HCT116 (cell line): ENCODE results near the gene HHIPL1. TPM values are rescaled to one million over a fixed set of nuclear protein-coding genes. Genes with fewer than 3 reads are reported as not detected.

ENCODE experiments used
- ATAC-seq: fragments of 200-7000 bp; cut with Tn5 transposase; 2 replicates; pipeline ENCODE4 v1.9.1; 2020; ENCODE audit warnings: mild to moderate bottlenecking, moderate library complexity
- Bru-seq: library from RNA; stranded (reverse); fragments of 400-500 nt; gene quantifications from one replicate; lab custom pipeline; 2021; lab: Mats Ljungman, UMichigan
- BruChase-seq, 2 experiments: library from RNA; stranded (reverse); fragments of 400-500 nt; gene quantifications; one replicate each; lab custom pipeline; 2021; lab: Mats Ljungman, UMichigan
- BruUV-seq: library from RNA; stranded (reverse); fragments of 400-500 nt; replicated peaks from 2 replicates; lab custom pipeline; 2021; lab: Mats Ljungman, UMichigan
- CTCF ChIA-PET: fragments of 300-600 bp; sonication (Branson Sonifier 250); formaldehyde crosslinking; loops from one replicate; lab custom pipeline; 2021; ENCODE audit warnings: antibody characterized with exemption; lab: Charles Lee
- POLR2A ChIA-PET: fragments of 300-600, 350-600 bp; sonication (Branson Sonifier 250); formaldehyde crosslinking; loops from one replicate; lab custom pipeline; 2021; ENCODE audit warnings: antibody characterized with exemption; lab: Charles Lee
- RAD21 ChIA-PET, 2 experiments: fragments of 300-600 bp; sonication (Branson Sonifier 250); formaldehyde crosslinking; loops; one replicate each; lab custom pipeline; 2023; ENCODE audit warnings: low total read pairs in 2 of 2; ENCODE audit not compliant: uncharacterized antibody in 2 of 2, unreplicated experiment in 2 of 2, low non-redundant PET in 1 of 2; lab: Charles Lee
- DNase-seq: peaks from one replicate; pipeline ENCODE4 v3.0.0-alpha.2; 2010; ENCODE audit warnings: low read depth, low spot score
- H2AFZ ChIP-seq: fragments of 200-600 bp; shearing (Covaris generic), sonication (generic); 2 replicates; pipeline ENCODE4 v1.6.1; 2017; ENCODE audit warnings: low read depth, mixed run types, mixed read lengths, antibody characterized with exemption, low read length; ENCODE audit not compliant: poor library complexity, severe bottlenecking
- H3K27ac ChIP-seq: 2 replicates; pipeline ENCODE4 v1.5.1; 2012; ENCODE audit warnings: low read depth, low read length
- H3K27me3 ChIP-seq: fragments of 200-600 bp; sonication (generic); 2 replicates; pipeline ENCODE4 v1.6.1; 2016; ENCODE audit warnings: mixed run types, low read length, mixed read lengths; ENCODE audit not compliant: insufficient read depth
- H3K36me3 ChIP-seq, 2 experiments: fragments of 200-500 bp in 1 of 2; fragments of 200-600 bp in 1 of 2; sonication (Bioruptor generic) in 1 of 2; sonication (generic) in 1 of 2; 2 replicates each; pipeline versions ENCODE4 v1.5.1 to v1.6.1; 2014 to 2016; ENCODE audit warnings: low read length in 2 of 2, inconsistent platforms in 1 of 2, mixed read lengths in 1 of 2, mixed run types in 1 of 2; ENCODE audit not compliant: insufficient read depth in 2 of 2, control insufficient read depth in 1 of 2
- H3K4me1 ChIP-seq, 2 experiments: fragments of 200-600 bp in 1 of 2; sonication (generic) in 1 of 2; 2 replicates each; pipeline versions ENCODE4 v1.5.1 to v1.6.1; 2012 to 2017; ENCODE audit warnings: low read length in 2 of 2, inconsistent platforms in 1 of 2, mild to moderate bottlenecking in 1 of 2, mixed read lengths in 1 of 2, mixed run types in 1 of 2, moderate library complexity in 1 of 2; ENCODE audit not compliant: insufficient read depth in 2 of 2, control insufficient read depth in 1 of 2
- H3K4me2 ChIP-seq: fragments of 200-600 bp; sonication (generic); 2 replicates; pipeline ENCODE4 v1.6.1; 2017; ENCODE audit warnings: mixed run types, low read length, mixed read lengths
- H3K4me3 ChIP-seq, 2 experiments: fragments of 200-600 bp in 1 of 2; sonication (generic) in 1 of 2; replicated peaks in 1 of 2; 2 replicates each; pipeline ENCODE4 v1.5.1; 2011 to 2016; ENCODE audit warnings: low read length in 2 of 2, control low read depth in 1 of 2, low read depth in 1 of 2, mild to moderate bottlenecking in 1 of 2, mixed read lengths in 1 of 2, mixed run types in 1 of 2
- H3K79me2 ChIP-seq: fragments of 200-600 bp; sonication (generic); 2 replicates; pipeline ENCODE4 v1.6.1; 2017; ENCODE audit warnings: mild to moderate bottlenecking, mixed run types, low read length, moderate library complexity, mixed read lengths; ENCODE audit not compliant: insufficient read depth
- H3K9ac ChIP-seq: fragments of 200-600 bp; sonication (generic); 2 replicates; pipeline ENCODE4 v1.6.1; 2016; ENCODE audit warnings: low read length, mixed read lengths
- H3K9me2 ChIP-seq: fragments of 200-600 bp; sonication (generic), shearing (Covaris generic); 2 replicates; pipeline ENCODE4 v1.6.1; 2017; ENCODE audit warnings: mixed run types, mild to moderate bottlenecking, moderate library complexity; ENCODE audit not compliant: insufficient read depth
- H3K9me3 ChIP-seq, 2 experiments: fragments of 200-500 bp in 1 of 2; fragments of 200-600 bp in 1 of 2; sonication (Bioruptor generic) in 1 of 2; sonication (generic) in 1 of 2; 2 replicates each; pipeline ENCODE4 v1.6.1; 2014 to 2017; ENCODE audit warnings: low read length in 2 of 2, mixed read lengths in 2 of 2, inconsistent platforms in 1 of 2, low read depth in 1 of 2, mild to moderate bottlenecking in 1 of 2, mixed run types in 1 of 2, moderate library complexity in 1 of 2; ENCODE audit not compliant: control insufficient read depth in 1 of 2, insufficient read depth in 1 of 2
- H4K20me1 ChIP-seq: fragments of 200-600 bp; sonication (generic), shearing (Covaris generic); 2 replicates; pipeline ENCODE4 v1.6.1; 2017; ENCODE audit warnings: mixed run types, mild to moderate bottlenecking, moderate library complexity; ENCODE audit not compliant: insufficient read depth
- CBX3 ChIP-seq: IDR thresholded peaks from 2 replicates; pipeline ENCODE4 v1.6.1; 2012; ENCODE audit warnings: low read depth
- CEBPB ChIP-seq: IDR thresholded peaks from 2 replicates; pipeline ENCODE4 v1.6.1; 2012; ENCODE audit warnings: low read depth
- EGR1 ChIP-seq: IDR thresholded peaks from 2 replicates; pipeline ENCODE4 v1.6.1; 2012; ENCODE audit warnings: low read depth
- FOSL1 ChIP-seq: IDR thresholded peaks from 2 replicates; pipeline ENCODE4 v1.6.1; 2012; ENCODE audit warnings: low read depth
- JUND ChIP-seq: IDR thresholded peaks from 2 replicates; pipeline ENCODE4 v1.6.1; 2012
- POLR2A ChIP-seq: IDR thresholded peaks from 2 replicates; pipeline ENCODE4 v1.7.0; 2011; ENCODE audit warnings: borderline replicate concordance; ENCODE audit not compliant: insufficient read depth, insufficient read length; ENCODE audit errors: extremely low read depth
- SIN3A ChIP-seq: IDR thresholded peaks from 2 replicates; pipeline ENCODE4 v1.6.1; 2012; ENCODE audit warnings: low read depth
- SRF ChIP-seq: IDR thresholded peaks from 2 replicates; pipeline ENCODE4 v1.6.1; 2012; ENCODE audit warnings: low read depth
- TCF7L2 ChIP-seq: IDR thresholded peaks from 2 replicates; pipeline ENCODE4 v1.7.0; 2011; ENCODE audit warnings: borderline replicate concordance, inconsistent platforms; ENCODE audit not compliant: insufficient read depth, insufficient read length; ENCODE audit errors: extremely low read depth
- YY1 ChIP-seq: IDR thresholded peaks from 2 replicates; pipeline ENCODE4 v1.6.1; 2011; ENCODE audit warnings: low read length, low read depth, moderate library complexity, mild to moderate bottlenecking; ENCODE audit not compliant: insufficient replicate concordance; ENCODE audit errors: extremely low read depth
- ZFX ChIP-seq: fragments of 450-650 bp; IDR thresholded peaks from 2 replicates; pipeline ENCODE4 v1.6.1; 2017
- intact Hi-C: fragments of 100-400 bp; cut with micrococcal nuclease; formaldehyde crosslinking; loops from 2 replicates; pipeline ENCODE4 v1.10.0; 2022
- long read RNA-seq: library from polyadenylated mRNA; unstranded; transcript quantifications from one replicate; pipeline ENCODE4 v2.0.0, GENCODE V29; 2021; ENCODE audit not compliant: unreplicated experiment
- polyA plus RNA-seq: library from polyadenylated mRNA; unstranded; fragments of >200 nt; gene quantifications from 2 replicates; pipeline ENCODE4 v1.2.1, GENCODE V29; 2012; ENCODE audit warnings: missing spikeins
- total RNA-seq: library from RNA; stranded (reverse); gene quantifications from one replicate; pipeline ENCODE4 v1.2.1, GENCODE V29; 2021; ENCODE audit not compliant: unreplicated experiment
- TF ChIP-seq, protein P1 (sequence below), 3 experiments: fragments of 200-600 bp in 1 of 3; sonication (generic) in 1 of 3; IDR thresholded peaks in 2 of 3; conservative IDR thresholded peaks in 1 of 3; 2 replicates each; pipeline ENCODE4 v1.5.1; 2012 to 2017; ENCODE audit warnings: low read depth in 2 of 3, low read length in 2 of 3, antibody characterized with exemption in 1 of 3, borderline replicate concordance in 1 of 3, control low read depth in 1 of 3, mild to moderate bottlenecking in 1 of 3, mixed read lengths in 1 of 3, mixed run types in 1 of 3, moderate library complexity in 1 of 3; ENCODE audit not compliant: insufficient read depth in 1 of 3
- TF ChIP-seq, protein P2 (sequence below): IDR thresholded peaks from 2 replicates; pipeline ENCODE4 v1.6.1; 2012
- TF ChIP-seq, protein P3 (sequence below): IDR thresholded peaks from 2 replicates; pipeline ENCODE4 v1.6.1; 2012

Gene HHIPL1
- total RNA-seq (not detected), Bru-seq, nascent RNA (percentile 8 among the genes with signal in this experiment), BruChase-seq, experiment 1, labeled RNA remaining after a 6-hour chase (percentile 5 among the genes with signal in this experiment), BruChase-seq, experiment 2, labeled RNA remaining after a 2-hour chase (percentile 7 among the genes with signal in this experiment)
- polyA plus RNA-seq = 0.02 and 0.03 TPM in 2 replicates
- long read RNA-seq = 0 reads

DNA sequence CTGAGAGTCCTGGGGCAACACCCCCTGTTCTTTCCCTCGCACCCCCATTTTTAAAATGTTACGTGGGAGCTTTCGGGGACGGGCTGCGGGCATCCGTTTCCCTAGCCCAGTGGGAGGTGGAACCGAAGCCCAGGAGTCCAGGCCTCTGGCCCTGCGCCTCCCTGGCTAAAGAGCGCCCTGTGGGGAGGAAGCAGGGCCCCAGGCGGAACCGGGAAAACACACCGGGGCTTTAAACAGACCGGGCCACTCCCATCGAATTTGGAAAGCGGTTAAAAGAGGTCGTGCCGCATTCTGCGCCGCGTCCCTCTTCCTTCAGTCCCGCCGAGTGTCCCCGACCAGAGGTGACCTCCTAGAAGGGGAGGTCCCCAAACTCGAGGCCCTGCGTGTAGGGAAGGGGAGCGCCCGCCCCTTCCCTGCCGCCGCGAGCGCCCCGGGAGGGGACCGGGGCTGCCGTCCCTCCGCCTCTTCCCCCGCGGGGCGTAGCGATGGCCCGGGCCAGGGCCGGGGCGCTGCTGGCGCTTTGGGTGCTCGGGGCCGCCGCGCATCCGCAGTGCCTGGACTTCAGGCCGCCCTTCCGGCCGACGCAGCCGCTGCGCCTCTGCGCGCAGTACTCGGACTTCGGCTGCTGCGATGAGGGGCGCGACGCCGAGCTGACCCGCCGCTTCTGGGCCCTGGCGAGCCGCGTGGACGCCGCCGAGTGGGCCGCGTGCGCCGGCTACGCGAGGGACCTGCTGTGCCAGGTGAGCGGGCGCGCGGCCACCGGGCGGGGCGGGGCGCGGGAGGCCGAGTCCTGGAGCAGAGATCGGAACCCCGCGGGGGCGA, at the start of gene HHIPL1:
Gene HHIPL1 (plus strand): TSS at position 407 of the 822 bp plus-strand sequence. CDS start 79 bp downstream, at position 486.
- no peaks in the 10 kb centered on the region for H3K9me3 ChIP-seq
- no peaks in the 10 kb centered on the region for H4K20me1 ChIP-seq
- no peak within 1 kb of the TSS for H3K9ac ChIP-seq
- CTCF ChIA-PET = no interaction called here
- DNase-seq = no peak
- RAD21 ChIA-PET = no interaction called here
- TF ChIP-seq, protein P1, sequence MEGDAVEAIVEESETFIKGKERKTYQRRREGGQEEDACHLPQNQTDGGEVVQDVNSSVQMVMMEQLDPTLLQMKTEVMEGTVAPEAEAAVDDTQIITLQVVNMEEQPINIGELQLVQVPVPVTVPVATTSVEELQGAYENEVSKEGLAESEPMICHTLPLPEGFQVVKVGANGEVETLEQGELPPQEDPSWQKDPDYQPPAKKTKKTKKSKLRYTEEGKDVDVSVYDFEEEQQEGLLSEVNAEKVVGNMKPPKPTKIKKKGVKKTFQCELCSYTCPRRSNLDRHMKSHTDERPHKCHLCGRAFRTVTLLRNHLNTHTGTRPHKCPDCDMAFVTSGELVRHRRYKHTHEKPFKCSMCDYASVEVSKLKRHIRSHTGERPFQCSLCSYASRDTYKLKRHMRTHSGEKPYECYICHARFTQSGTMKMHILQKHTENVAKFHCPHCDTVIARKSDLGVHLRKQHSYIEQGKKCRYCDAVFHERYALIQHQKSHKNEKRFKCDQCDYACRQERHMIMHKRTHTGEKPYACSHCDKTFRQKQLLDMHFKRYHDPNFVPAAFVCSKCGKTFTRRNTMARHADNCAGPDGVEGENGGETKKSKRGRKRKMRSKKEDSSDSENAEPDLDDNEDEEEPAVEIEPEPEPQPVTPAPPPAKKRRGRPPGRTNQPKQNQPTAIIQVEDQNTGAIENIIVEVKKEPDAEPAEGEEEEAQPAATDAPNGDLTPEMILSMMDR (IDR thresholded peaks at IDR 0.05 in 2 of 3, conservative IDR thresholded peaks at IDR 0.05 in 1 of 3; ENCODE audit: borderline replicate concordance in 1 of 3, insufficient read depth in 1 of 3, low read depth in 2 of 3, low read length in 2 of 3) = no peak
- H3K4me3 ChIP-seq = no peak within 1 kb of the TSS
- H3K36me3 ChIP-seq = no peaks in the 10 kb centered on the region
- no peak within 1 kb of the TSS for H2AFZ ChIP-seq
- H3K79me2 ChIP-seq = no peaks in the 10 kb centered on the region
- H3K27ac ChIP-seq = no peak within 1 kb of the TSS
- no TSS peak for BruUV-seq
- intact Hi-C loops = no loop called here
- H3K4me2 ChIP-seq = no peak within 1 kb of the TSS
- POLR2A ChIA-PET = no interaction called here
- H3K4me1 ChIP-seq = no peaks in the 10 kb centered on the region
- H3K9me2 ChIP-seq = no peaks in the 10 kb centered on the region
- no peaks in the 10 kb centered on the region for H3K27me3 ChIP-seq
- ATAC-seq = no peak

DNA sequence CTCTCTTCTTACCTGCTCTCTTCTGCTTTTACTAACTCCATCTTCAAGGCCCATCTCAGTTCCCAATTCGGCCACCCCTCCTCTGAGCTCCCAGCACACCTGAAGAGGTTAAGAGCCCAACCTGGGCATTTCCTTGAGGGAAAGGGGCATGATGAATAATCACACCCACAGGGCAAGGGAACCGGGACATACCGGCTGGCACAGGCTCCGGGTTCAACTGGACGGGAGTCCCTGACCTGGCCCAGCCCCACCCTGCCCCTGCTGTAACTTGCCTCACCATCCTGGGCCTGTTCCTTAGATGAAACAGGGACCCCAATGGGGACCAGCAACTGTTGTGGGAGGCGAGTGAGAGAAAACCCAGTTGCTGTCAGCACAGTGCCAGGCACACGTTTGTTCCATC, 49.4 kb upstream of the HHIPL1 start:
- RAD21 ChIA-PET = no interaction called here
- DNase-seq = no peak
- no peak overlapping the region for H3K4me3 ChIP-seq
- no peaks in the 10 kb centered on the region for H3K9me2 ChIP-seq
- intact Hi-C loops = no loop called here
- no peak overlapping the region for H3K27ac ChIP-seq
- H3K79me2 ChIP-seq = peaks cover 73% of the 10 kb centered on the region
- no peaks in the 10 kb centered on the region; a peak in 1 of 4 replicates for H3K36me3 ChIP-seq
- H3K4me2 ChIP-seq = no peak overlapping the region
- no peak overlapping the region for H3K9ac ChIP-seq
- no peaks in the 10 kb centered on the region for H3K9me3 ChIP-seq
- no peak overlapping the region for H2AFZ ChIP-seq
- ATAC-seq = no peak
- H3K27me3 ChIP-seq = no peaks in the 10 kb centered on the region
- no peaks in the 10 kb centered on the region for H4K20me1 ChIP-seq
- BruUV-seq = no TSS peak
- POLR2A ChIA-PET = no interaction called here
- CTCF ChIA-PET = no interaction called here
- H3K4me1 ChIP-seq = peaks cover 2 to 13% of the 10 kb centered on the region in 2 experiments; a peak in 3 of 4 replicates
- TF ChIP-seq YY1 (no peak), POLR2A (no peak), TCF7L2 (no peak), ZFX (no peak), JUND (no peak), SIN3A (no peak), CBX3 (no peak), CEBPB (no peak), EGR1 (no peak), FOSL1 (no peak), SRF (no peak)
- TF ChIP-seq, protein P2, sequence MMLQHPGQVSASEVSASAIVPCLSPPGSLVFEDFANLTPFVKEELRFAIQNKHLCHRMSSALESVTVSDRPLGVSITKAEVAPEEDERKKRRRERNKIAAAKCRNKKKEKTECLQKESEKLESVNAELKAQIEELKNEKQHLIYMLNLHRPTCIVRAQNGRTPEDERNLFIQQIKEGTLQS = no peak
- TF ChIP-seq, protein P1 (IDR thresholded peaks at IDR 0.05 in 2 of 3, conservative IDR thresholded peaks at IDR 0.05 in 1 of 3; ENCODE audit: borderline replicate concordance in 1 of 3, insufficient read depth in 1 of 3, low read depth in 2 of 3, low read length in 2 of 3) = no peak
- TF ChIP-seq, protein P3, sequence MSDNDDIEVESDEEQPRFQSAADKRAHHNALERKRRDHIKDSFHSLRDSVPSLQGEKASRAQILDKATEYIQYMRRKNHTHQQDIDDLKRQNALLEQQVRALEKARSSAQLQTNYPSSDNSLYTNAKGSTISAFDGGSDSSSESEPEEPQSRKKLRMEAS = no peak
